Smooth muscle cell (in vitro differentiated cells): Measurements from ENCODE around the gene DNAJC7. TPM values are rescaled to one million over a fixed set of nuclear protein-coding genes. Genes with fewer than 3 reads are reported as not detected.
A peak's percentile ranks its signal among the peaks of the same experiment; 100 is the strongest.

ENCODE experiments used
- DNase-seq: peaks from one replicate; lab custom pipeline; 2025; ENCODE audit not compliant: unreplicated experiment; lab: John Stamatoyannopoulos, UW
- H2AFZ ChIP-seq: fragments of 200-600 bp; sonication (generic); 2 replicates; pipeline ENCODE4 v1.6.0; 2016; ENCODE audit warnings: antibody characterized with exemption, low read depth, mild to moderate bottlenecking
- H3F3A ChIP-seq: fragments of 200-600 bp; sonication (generic); 2 replicates; pipeline ENCODE4 v1.6.0; 2017; ENCODE audit warnings: antibody characterized with exemption, low read depth
- H3K27ac ChIP-seq: fragments of 200-600 bp; sonication (generic); 2 replicates; pipeline ENCODE4 v1.5.1; 2016; ENCODE audit warnings: low read depth, mild to moderate bottlenecking
- H3K27me3 ChIP-seq: fragments of 200-600 bp; sonication (generic); 2 replicates; pipeline ENCODE4 v1.6.1; 2016; ENCODE audit warnings: low read depth, mild to moderate bottlenecking
- H3K36me3 ChIP-seq: fragments of 200-600 bp; sonication (generic); 2 replicates; pipeline ENCODE4 v1.5.1; 2016; ENCODE audit warnings: low read depth
- H3K4me1 ChIP-seq: fragments of 200-600 bp; sonication (generic); 2 replicates; pipeline ENCODE4 v1.5.1; 2016; ENCODE audit warnings: low read depth
- H3K4me2 ChIP-seq: fragments of 200-600 bp; sonication (generic); 2 replicates; pipeline ENCODE4 v1.6.0; 2016; ENCODE audit warnings: mild to moderate bottlenecking
- H3K4me3 ChIP-seq: fragments of 200-600 bp; sonication (generic); 2 replicates; pipeline ENCODE4 v1.5.1; 2016; ENCODE audit warnings: mild to moderate bottlenecking
- H3K79me2 ChIP-seq: fragments of 200-600 bp; sonication (generic); 2 replicates; pipeline ENCODE4 v1.6.0; 2016; ENCODE audit warnings: low read depth, mild to moderate bottlenecking
- H3K9ac ChIP-seq: fragments of 200-600 bp; sonication (generic); 2 replicates; pipeline ENCODE4 v1.6.0; 2016; ENCODE audit warnings: low read depth
- H3K9me3 ChIP-seq: fragments of 200-600 bp; sonication (generic); replicated peaks from 2 replicates; pipeline ENCODE4 v1.5.1; 2016; ENCODE audit warnings: low read depth
- H4K20me1 ChIP-seq: fragments of 200-600 bp; sonication (generic); 2 replicates; pipeline ENCODE4 v1.6.0; 2016; ENCODE audit warnings: low read depth
- CTCF ChIP-seq: fragments of 200-600 bp; sonication (generic); IDR thresholded peaks from 2 replicates; pipeline ENCODE4 v1.5.1; 2017; ENCODE audit warnings: borderline replicate concordance, mild to moderate bottlenecking, antibody characterized with exemption; ENCODE audit not compliant: insufficient read depth, poor library complexity, severe bottlenecking
- WGBS: methylation state at CpG from one replicate; pipeline ENCODE4 v1.1.7; 2016; ENCODE audit warnings: low lambda C conversion rate; 5-methylcytosine and 5-hydroxymethylcytosine counted together
- polyA plus RNA-seq: library from polyadenylated mRNA; unstranded; fragments of >200 nt; fragmentation: Nextera tagmentation; extraction: Ambion mirVana; gene quantifications from 2 replicates; pipeline ENCODE4 v1.2.1, GENCODE V29; 2016
- total RNA-seq: library from RNA; depleted of rRNA; stranded (reverse); fragments of >200 nt; gene quantifications from 2 replicates; pipeline ENCODE4 v1.2.3, GENCODE V29; 2014

Gene DNAJC7
- total and polyA plus RNA-seq, 2 experiments from 2014 or later, result 44.5 to 44.7 TPM

- Histone ChIP-seq H3K4me1 (peaks cover 8% of the 10 kb centered on the region), H2AFZ (peak overlapping the region; percentile 97), H3K27me3 (peaks cover 7% of the 10 kb centered on the region), H3K36me3 (no peaks in the 10 kb centered on the region), H4K20me1 (no peaks in the 10 kb centered on the region), H3K4me2 (peak overlapping the region; percentile 92), H3K9ac (peak overlapping the region; percentile 54), H3K4me3 (peak overlapping the region; percentile 72), H3F3A (no peaks in the 10 kb centered on the region), H3K79me2 (no peaks in the 10 kb centered on the region), H3K9me3 (no peaks in the 10 kb centered on the region), H3K27ac (no peak overlapping the region)
- TF ChIP-seq CTCF, result no peak
- no peak for DNase-seq
- 5% methylated on average over 7 of the region's 7 CpGs for WGBS
These were observed 32.7 kb upstream of the DNAJC7 start for GRCh38 chr17:42049834-42050392.

GRCh38 chr17:42047343-42047742 is 30.1 kb upstream of the DNAJC7 start:
- Histone ChIP-seq H3K4me2 (no peak overlapping the region), H3K36me3 (no peaks in the 10 kb centered on the region)

GRCh38 chr17:42045719-42046118 is 28.5 kb upstream of the DNAJC7 start:
- Histone ChIP-seq H3K27me3 (no peaks in the 10 kb centered on the region), H3K4me1 (peaks cover 8% of the 10 kb centered on the region), H3K4me2 (no peak overlapping the region), H3K36me3 (no peaks in the 10 kb centered on the region), H3K4me3 (no peak overlapping the region), H3F3A (no peaks in the 10 kb centered on the region), H3K9me3 (no peaks in the 10 kb centered on the region), H2AFZ (no peak overlapping the region), H4K20me1 (no peaks in the 10 kb centered on the region), H3K79me2 (no peaks in the 10 kb centered on the region), H3K27ac (no peak overlapping the region), H3K9ac (no peak overlapping the region)
- no peak for DNase-seq
- no peak for TF ChIP-seq CTCF
- WGBS, result 94% methylated on average over 1 of the region's 1 CpG

More at GRCh38 chr17:42047343-42047742, 30.1 kb upstream of the DNAJC7 start:
- Histone ChIP-seq H3K9me3 (no peaks in the 10 kb centered on the region), H3K4me1 (peaks cover 8% of the 10 kb centered on the region), H3F3A (no peaks in the 10 kb centered on the region), H3K9ac (no peak overlapping the region), H3K4me3 (no peak overlapping the region), H3K27me3 (no peaks in the 10 kb centered on the region), H2AFZ (no peak overlapping the region), H4K20me1 (no peaks in the 10 kb centered on the region), H3K27ac (no peak overlapping the region), H3K79me2 (no peaks in the 10 kb centered on the region)
- TF ChIP-seq CTCF, result no peak
- WGBS, result 86% methylated on average over 12 of the region's 12 CpGs
- no peak for DNase-seq
